HepG2 (cell line): ENCODE measurements around the gene RALBP1. TPM values are rescaled to one million over a fixed set of nuclear protein-coding genes. Genes with fewer than 3 reads are reported as not detected.

Experiments used
- ATAC-seq: fragments of 200-7000 bp; cut with Tn5 transposase; 3 replicates; pipeline ENCODE4 v1.9.1; 2020; ENCODE audit warnings: mild to moderate bottlenecking, moderate library complexity
- BruUV-seq: library from RNA; stranded (reverse); fragments of 400-500 nt; replicated peaks from 2 replicates; lab custom pipeline; 2021; lab: Mats Ljungman, UMichigan
- CTCF ChIA-PET: fragments of 300-600 bp; formaldehyde crosslinking; extraction: SDS; loops from one replicate; lab custom pipeline; 2021; ENCODE audit warnings: low total read pairs, inconsistent platforms, low intra/inter-chr PET ratio; lab: Yijun Ruan, JAX
- POLR2A ChIA-PET: fragments of 350-600 bp; sonication (Branson Sonifier 250); formaldehyde crosslinking; loops from one replicate; lab custom pipeline; 2020; ENCODE audit warnings: antibody characterized with exemption, inconsistent platforms; lab: Yijun Ruan, JAX
- DNase-seq: peaks from one replicate; pipeline ENCODE4 v3.0.0-alpha.2; 2015; ENCODE audit warnings: low spot score
- FAIRE-seq: peaks from 3 replicates; lab custom pipeline; 2011; peaks lifted over from hg19 to GRCh38; lab: Jason Lieb, UNC
- H2AFZ ChIP-seq: one replicate; pipeline ENCODE4 v1.6.1; 2011; ENCODE audit warnings: low read length, inconsistent platforms
- H3K27ac ChIP-seq: fragments of 300-600 bp; 3 replicates; pipeline ENCODE4 v1.8.0; 2011; ENCODE audit warnings: mixed run types, mild to moderate bottlenecking, mixed read lengths, low read length, inconsistent platforms; ENCODE audit not compliant: insufficient read depth; ENCODE audit errors: extremely low read length
- H3K27me3 ChIP-seq, 2 experiments: fragments of 200-600 bp in 1 of 2; 2 replicates in 1 of 2; 3 replicates in 1 of 2; pipeline versions ENCODE4 v1.6.0 to v1.8.0; 2011; ENCODE audit warnings: low read length in 2 of 2, mild to moderate bottlenecking in 2 of 2, moderate library complexity in 2 of 2, inconsistent platforms in 1 of 2; ENCODE audit not compliant: insufficient read depth in 2 of 2, control insufficient read depth in 1 of 2
- H3K36me3 ChIP-seq, 2 experiments: fragments of 200-600 bp in 1 of 2; replicated peaks in 1 of 2; 2 replicates in 1 of 2; 3 replicates in 1 of 2; pipeline versions ENCODE4 v1.5.1 to v1.8.0; 2011; ENCODE audit warnings: low read length in 2 of 2, inconsistent platforms in 1 of 2; ENCODE audit not compliant: insufficient read depth in 2 of 2, control insufficient read depth in 1 of 2
- H3K4me1 ChIP-seq: 2 replicates; pipeline ENCODE4 v1.5.1; 2012; ENCODE audit warnings: low read length, inconsistent platforms; ENCODE audit not compliant: insufficient read depth
- H3K4me2 ChIP-seq: 2 replicates; pipeline ENCODE4 v1.6.0; 2011; ENCODE audit warnings: low read depth, low read length, inconsistent platforms
- H3K4me3 ChIP-seq, 3 experiments: fragments of 200-600 bp in 1 of 3; sonication (generic), shearing (Covaris generic) in 1 of 3; replicated peaks in 1 of 3; 2 replicates each; pipeline ENCODE4 v1.5.1; 2011 to 2016; ENCODE audit warnings: low read length in 3 of 3, inconsistent platforms in 2 of 3, low read depth in 2 of 3, mild to moderate bottlenecking in 2 of 3, control low read depth in 1 of 3, mixed read lengths in 1 of 3; ENCODE audit not compliant: insufficient read depth in 1 of 3
- H3K79me2 ChIP-seq: one replicate; pipeline ENCODE4 v1.6.1; 2011; ENCODE audit warnings: low read length, inconsistent platforms; ENCODE audit not compliant: insufficient read depth
- H3K9ac ChIP-seq: 2 replicates; pipeline ENCODE4 v1.6.0; 2011; ENCODE audit warnings: mild to moderate bottlenecking, low read depth, low read length, inconsistent platforms; ENCODE audit not compliant: insufficient read depth
- H3K9me3 ChIP-seq: 2 replicates; pipeline ENCODE4 v1.5.1; 2012; ENCODE audit warnings: mild to moderate bottlenecking, low read length
- H4K20me1 ChIP-seq: 2 replicates; pipeline ENCODE4 v1.6.0; 2011; ENCODE audit warnings: inconsistent platforms, mild to moderate bottlenecking, low read length, moderate library complexity; ENCODE audit not compliant: insufficient read depth
- ARNTL ChIP-seq: sonication (generic); formaldehyde crosslinking; IDR thresholded peaks from 2 replicates; pipeline ENCODE4 v1.4.0; 2020; ENCODE audit warnings: mild to moderate bottlenecking, missing genetic modification reagents
- CCAR2 ChIP-seq: fragments of 200-400 bp; formaldehyde crosslinking; optimal IDR thresholded peaks from 2 replicates; pipeline ENCODE3; 2018; ENCODE audit warnings: low read depth, mild to moderate bottlenecking, low read length, moderate library complexity
- EEA1 ChIP-seq: sonication (generic); formaldehyde crosslinking; IDR thresholded peaks from 2 replicates; pipeline ENCODE4 v1.5.1; 2020; ENCODE audit warnings: mild to moderate bottlenecking, missing genetic modification reagents, borderline replicate concordance
- NR2F1 ChIP-seq, 2 experiments: fragments of 450-650 bp in 1 of 2; formaldehyde crosslinking in 1 of 2; IDR thresholded peaks; 2 replicates each; pipeline versions ENCODE4 v1.5.0 to v1.6.1; 2016 to 2020; ENCODE audit warnings: mild to moderate bottlenecking in 1 of 2, missing compliant biosample characterization in 1 of 2, missing genetic modification reagents in 1 of 2, moderate library complexity in 1 of 2
- PRMT3 ChIP-seq: sonication (generic); formaldehyde crosslinking; IDR thresholded peaks from 2 replicates; pipeline ENCODE4 v1.8.1; 2022; ENCODE audit warnings: low read depth, mild to moderate bottlenecking, moderate library complexity, missing genetic modification reagents, borderline replicate concordance
- SNAPC4 ChIP-seq: sonication (generic); formaldehyde crosslinking; IDR thresholded peaks from 2 replicates; pipeline ENCODE4 v1.4.0; 2020; ENCODE audit warnings: mild to moderate bottlenecking, missing genetic modification reagents
- SSRP1 ChIP-seq: IDR thresholded peaks from 2 replicates; pipeline ENCODE4 v1.6.1; 2016; ENCODE audit warnings: control low read depth
- TEF ChIP-seq: sonication (generic); formaldehyde crosslinking; IDR thresholded peaks from 2 replicates; pipeline ENCODE4 v1.5.0; 2020; ENCODE audit warnings: missing genetic modification reagents
- THRA ChIP-seq: sonication (generic); formaldehyde crosslinking; IDR thresholded peaks from 2 replicates; pipeline ENCODE4 v1.4.0; 2020; ENCODE audit warnings: missing genetic modification reagents, borderline replicate concordance
- XBP1 ChIP-seq: sonication (generic); formaldehyde crosslinking; IDR thresholded peaks from 2 replicates; pipeline ENCODE4 v1.5.0; 2020; ENCODE audit warnings: missing genetic modification reagents
- ZNF501 ChIP-seq: sonication (generic); formaldehyde crosslinking; IDR thresholded peaks from 2 replicates; pipeline ENCODE4 v1.5.1; 2020; ENCODE audit warnings: mild to moderate bottlenecking, moderate library complexity, missing genetic modification reagents
- ZNF614 ChIP-seq: IDR thresholded peaks from 2 replicates; pipeline ENCODE4 v1.6.1; 2018; ENCODE audit warnings: missing biosample characterization, missing genetic modification reagents, inconsistent platforms, borderline replicate concordance
- ZNF878 ChIP-seq: sonication (generic); formaldehyde crosslinking; IDR thresholded peaks from 2 replicates; pipeline ENCODE4 v1.8.1; 2023; ENCODE audit warnings: mild to moderate bottlenecking, missing genetic modification reagents, moderate library complexity
- WGBS: methylation state at CpG from one replicate; pipeline ENCODE4 v1.1.6; 2017; ENCODE audit warnings: low lambda C conversion rate; 5-methylcytosine and 5-hydroxymethylcytosine counted together
- in situ Hi-C: cut with HindIII; loops from 2 replicates; pipeline ENCODE4 v1.10.0; 2017; ENCODE audit warnings: low pct_unique_long_range_greater_than_20kb; ENCODE audit not compliant: extremely low pct_ligation_motif_present
- intact Hi-C: fragments of 100-400 bp; cut with micrococcal nuclease; formaldehyde crosslinking; loops from one replicate; pipeline ENCODE4 v1.10.0; 2022; ENCODE audit not compliant: unreplicated experiment
- polyA plus RNA-seq, 8 experiments: library from polyadenylated mRNA; depleted of rRNA in 3 of 8; stranded (reverse) in 7 of 8; unstranded in 1 of 8; fragments of >200 nt; fragmentation: Illumina TruSeq in 4 of 8; extraction: Trizol in 4 of 8; gene quantifications; 2 replicates each; pipeline versions ENCODE4 v1.2.1 to v1.2.3, GENCODE V29; 2011 to 2016; ENCODE audit warnings: low read depth in 4 of 8, missing spikeins in 1 of 8, mixed read lengths in 1 of 8; ENCODE audit not compliant: insufficient read depth in 1 of 8
- total RNA-seq, 5 experiments: library from RNA; depleted of rRNA; stranded (reverse); fragments of >200 nt; fragmentation: Illumina TruSeq; extraction: Trizol; gene quantifications; 2 replicates each; pipeline ENCODE4 v1.2.3, GENCODE V29; 2016; ENCODE audit warnings: low read depth in 1 of 5
- TF ChIP-seq, protein P1 (sequence below): sonication (generic); formaldehyde crosslinking; conservative IDR thresholded peaks from 2 replicates; pipeline ENCODE4 v1.4.0; 2020; ENCODE audit warnings: missing genetic modification reagents

RALBP1 gene
- total and polyA plus RNA-seq, 2 of the 13 experiments (the other 11 are each of a cell fraction or from before 2014, with no cell fraction given): 24.5 to 33.1 TPM

GRCh38 chr18:9455718-9456511, 19.4 kb upstream of the RALBP1 start:
- no peak for FAIRE-seq
- Histone ChIP-seq H3K9ac (no peak overlapping the region), H3K27ac (no peak overlapping the region), H3K4me3 (no peak overlapping the region), H2AFZ (no peak overlapping the region), H3K4me1 (no peaks in the 10 kb centered on the region), H4K20me1 (no peaks in the 10 kb centered on the region), H3K27me3 (no peaks in the 10 kb centered on the region), H3K9me3 (peaks cover 12% of the 10 kb centered on the region), H3K4me2 (no peak overlapping the region), H3K79me2 (no peaks in the 10 kb centered on the region), H3K36me3 (no peaks in the 10 kb centered on the region)
- 21% methylated on average over 3 of the region's 3 CpGs for WGBS
- intact Hi-C loops: no loop called here
- in situ Hi-C loops: no loop called here
- ChIA-PET CTCF (no interaction called here), POLR2A (no interaction called here)
- BruUV-seq: no TSS peak
- ATAC-seq: no peak
- DNase-seq: no peak
- no peak for TF ChIP-seq TEF
- TF ChIP-seq ZNF614 (CRISPR knock-in tag): no peak
- TF ChIP-seq, protein P1, sequence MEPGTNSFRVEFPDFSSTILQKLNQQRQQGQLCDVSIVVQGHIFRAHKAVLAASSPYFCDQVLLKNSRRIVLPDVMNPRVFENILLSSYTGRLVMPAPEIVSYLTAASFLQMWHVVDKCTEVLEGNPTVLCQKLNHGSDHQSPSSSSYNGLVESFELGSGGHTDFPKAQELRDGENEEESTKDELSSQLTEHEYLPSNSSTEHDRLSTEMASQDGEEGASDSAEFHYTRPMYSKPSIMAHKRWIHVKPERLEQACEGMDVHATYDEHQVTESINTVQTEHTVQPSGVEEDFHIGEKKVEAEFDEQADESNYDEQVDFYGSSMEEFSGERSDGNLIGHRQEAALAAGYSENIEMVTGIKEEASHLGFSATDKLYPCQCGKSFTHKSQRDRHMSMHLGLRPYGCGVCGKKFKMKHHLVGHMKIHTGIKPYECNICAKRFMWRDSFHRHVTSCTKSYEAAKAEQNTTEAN (CRISPR knock-in tag): no peak
- TF ChIP-seq ARNTL: no peak
- TF ChIP-seq EEA1: no peak
- no peak for TF ChIP-seq XBP1 (CRISPR knock-in tag)
- TF ChIP-seq SSRP1 (CRISPR knock-in tag): no peak
- no peak for TF ChIP-seq ZNF501 (CRISPR knock-in tag)
- TF ChIP-seq CCAR2: no peak
- no peak for TF ChIP-seq NR2F1 (CRISPR knock-in tag; IDR thresholded peaks at IDR 0.05)
- TF ChIP-seq SNAPC4: no peak
- TF ChIP-seq ZNF878 (CRISPR knock-in tag): no peak
- no peak for TF ChIP-seq THRA (CRISPR knock-in tag)
- TF ChIP-seq PRMT3 (CRISPR knock-in tag): no peak
